HG02970 (cell line): Measurements from ENCODE around the gene C19orf25.

Experiments
- ATAC-seq: cut with Tn5 transposase; IDR thresholded peaks from one replicate; pipeline ENCODE4 v1.9.1; 2021; ENCODE audit warnings: mild to moderate bottlenecking, moderate library complexity, moderate number of reproducible peaks; ENCODE audit not compliant: unreplicated experiment, low FRiP score

Gene C19orf25

GRCh38 chr19:1435378-1435989, 43.5 kb downstream of the C19orf25 start:
- no peak for ATAC-seq

- ATAC-seq, result no peak
Measured at GRCh38 chr19:1434577-1435060, 44.4 kb downstream of the C19orf25 start.

- ATAC-seq, result no peak
Measured at GRCh38 chr19:1434040-1434366, 45.0 kb downstream of the C19orf25 start.

GRCh38 chr19:1433119-1434039, 45.6 kb downstream of the C19orf25 start:
- no peak for ATAC-seq

- no peak for ATAC-seq
Measured at GRCh38 chr19:1432507-1432887, 46.5 kb downstream of the C19orf25 start.

GRCh38 chr19:1431759-1432506, 47.1 kb downstream of the C19orf25 start:
- no peak for ATAC-seq

- no peak for ATAC-seq
Measured at GRCh38 chr19:1430246-1430645, 48.8 kb downstream of the C19orf25 start.

GRCh38 chr19:1429750-1430149, 49.3 kb downstream of the C19orf25 start:
- ATAC-seq, result no peak

- no peak for ATAC-seq
Measured at GRCh38 chr19:1428738-1429391, 50.1 kb downstream of the C19orf25 start.

- ATAC-seq, result no peak
Measured at GRCh38 chr19:1427221-1427920, 51.6 kb downstream of the C19orf25 start.

GRCh38 chr19:1426736-1427135, 52.3 kb downstream of the C19orf25 start:
- no peak for ATAC-seq

GRCh38 chr19:1425902-1426301, 53.1 kb downstream of the C19orf25 start:
- no peak for ATAC-seq

- no peak for ATAC-seq
Measured at GRCh38 chr19:1425102-1425837, 53.7 kb downstream of the C19orf25 start.

- no peak for ATAC-seq
Measured at GRCh38 chr19:1424192-1424955, 54.6 kb downstream of the C19orf25 start.

- no peak for ATAC-seq
Measured at GRCh38 chr19:1423436-1424191, 55.4 kb downstream of the C19orf25 start.
